Nephron progenitor cell (in vitro differentiated cells): ENCODE measurements around the gene NAT14.

Experiments used
- DNase-seq: peaks from one replicate; pipeline ENCODE4 v3.0.0; 2021
- H3K27ac Mint-ChIP-seq: 2 replicates; pipeline ENCODE4 v1.8.0; 2021; ENCODE audit warnings: mild to moderate bottlenecking, moderate library complexity, mixed read lengths
- H3K27me3 Mint-ChIP-seq: 2 replicates; pipeline ENCODE4 v1.8.0; 2021; ENCODE audit warnings: mild to moderate bottlenecking, low read depth, mixed read lengths; ENCODE audit not compliant: poor library complexity
- H3K36me3 Mint-ChIP-seq: 2 replicates; pipeline ENCODE4 v1.8.0; 2021; ENCODE audit warnings: low read depth, mixed read lengths
- H3K4me1 Mint-ChIP-seq: 2 replicates; pipeline ENCODE4 v1.8.0; 2021; ENCODE audit warnings: mixed read lengths
- H3K4me3 Mint-ChIP-seq: 2 replicates; pipeline ENCODE4 v1.8.0; 2021; ENCODE audit warnings: mild to moderate bottlenecking, moderate library complexity, mixed read lengths
- H3K9me3 Mint-ChIP-seq: 2 replicates; pipeline ENCODE4 v1.8.0; 2021; ENCODE audit warnings: mild to moderate bottlenecking, moderate library complexity, mixed read lengths
- TF ChIP-seq, protein P1 (sequence below): fragments of 200-600 bp; sonication (generic); IDR thresholded peaks from 2 replicates; pipeline ENCODE4 v1.5.0; 2021; ENCODE audit warnings: antibody characterized with exemption

NAT14 gene

DNA sequence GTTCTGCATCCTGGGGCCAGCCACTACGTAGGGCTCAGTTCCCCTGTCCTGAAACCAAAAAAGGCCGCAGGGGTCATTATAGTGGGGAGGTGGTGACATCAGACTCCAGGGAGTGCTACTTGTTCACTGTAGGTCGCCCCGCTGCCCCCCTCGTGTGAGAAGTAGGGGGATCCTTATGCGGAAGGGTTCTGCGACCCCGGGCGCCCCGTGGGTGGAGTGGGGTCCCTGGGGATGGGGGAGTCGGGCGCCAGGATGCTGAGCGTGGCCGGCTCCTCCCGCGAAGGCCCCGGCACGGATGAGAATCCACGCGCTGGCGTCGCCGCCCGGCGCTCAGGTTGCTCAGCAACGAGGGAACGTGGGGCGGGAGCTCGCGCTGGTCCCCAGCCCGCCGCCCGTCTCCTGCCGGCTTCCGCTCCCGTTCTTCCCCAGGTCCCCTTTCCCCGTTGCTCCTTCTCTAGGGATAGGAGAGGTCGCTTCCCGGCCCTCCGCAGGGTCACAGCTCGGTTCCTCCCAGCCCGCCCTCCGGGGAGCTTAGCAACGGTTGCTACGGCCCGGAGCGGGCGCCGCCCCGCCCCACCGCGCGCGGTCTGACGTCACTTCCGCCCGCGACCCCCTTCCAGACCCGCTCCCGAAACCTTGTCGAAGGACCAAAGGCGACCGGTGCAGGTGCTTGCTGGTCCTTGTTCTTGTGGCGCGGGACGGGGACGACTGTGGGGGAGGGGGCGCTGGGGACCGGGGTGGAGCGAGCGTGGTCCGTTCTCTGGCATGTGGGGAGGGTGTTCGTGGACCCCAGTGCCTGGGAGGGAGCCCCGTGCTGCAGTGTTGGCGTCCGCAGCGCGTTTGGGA, at the start of gene NAT14:
TSS of gene NAT14 (plus strand) at position 596 of the 846 bp plus-strand sequence. CDS start 521 bp downstream, outside the sequence.
- peak within 1 kb of the TSS; percentile 6 for H3K27ac Mint-ChIP-seq
- TF ChIP-seq, protein P1, sequence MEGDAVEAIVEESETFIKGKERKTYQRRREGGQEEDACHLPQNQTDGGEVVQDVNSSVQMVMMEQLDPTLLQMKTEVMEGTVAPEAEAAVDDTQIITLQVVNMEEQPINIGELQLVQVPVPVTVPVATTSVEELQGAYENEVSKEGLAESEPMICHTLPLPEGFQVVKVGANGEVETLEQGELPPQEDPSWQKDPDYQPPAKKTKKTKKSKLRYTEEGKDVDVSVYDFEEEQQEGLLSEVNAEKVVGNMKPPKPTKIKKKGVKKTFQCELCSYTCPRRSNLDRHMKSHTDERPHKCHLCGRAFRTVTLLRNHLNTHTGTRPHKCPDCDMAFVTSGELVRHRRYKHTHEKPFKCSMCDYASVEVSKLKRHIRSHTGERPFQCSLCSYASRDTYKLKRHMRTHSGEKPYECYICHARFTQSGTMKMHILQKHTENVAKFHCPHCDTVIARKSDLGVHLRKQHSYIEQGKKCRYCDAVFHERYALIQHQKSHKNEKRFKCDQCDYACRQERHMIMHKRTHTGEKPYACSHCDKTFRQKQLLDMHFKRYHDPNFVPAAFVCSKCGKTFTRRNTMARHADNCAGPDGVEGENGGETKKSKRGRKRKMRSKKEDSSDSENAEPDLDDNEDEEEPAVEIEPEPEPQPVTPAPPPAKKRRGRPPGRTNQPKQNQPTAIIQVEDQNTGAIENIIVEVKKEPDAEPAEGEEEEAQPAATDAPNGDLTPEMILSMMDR: no peak
- peak within 1 kb of the TSS; percentile 91 for H3K4me3 Mint-ChIP-seq
- no peaks in the 10 kb centered on the region for H3K9me3 Mint-ChIP-seq
- DNase-seq: peak; percentile 94
- peaks cover 2% of the 10 kb centered on the region for H3K36me3 Mint-ChIP-seq
- peaks cover 3% of the 10 kb centered on the region for H3K27me3 Mint-ChIP-seq
- peaks cover 37% of the 10 kb centered on the region for H3K4me1 Mint-ChIP-seq

- H3K27me3 Mint-ChIP-seq: no peaks in the 10 kb centered on the region
- H3K4me1 Mint-ChIP-seq: peaks cover 16% of the 10 kb centered on the region
- H3K4me3 Mint-ChIP-seq: no peak overlapping the region
- no peak for DNase-seq
- TF ChIP-seq, protein P1: no peak
- H3K9me3 Mint-ChIP-seq: peaks cover 10% of the 10 kb centered on the region
- H3K27ac Mint-ChIP-seq: no peak overlapping the region
- H3K36me3 Mint-ChIP-seq: no peaks in the 10 kb centered on the region
Observed at GRCh38 chr19:55436847-55437246, 48.1 kb upstream of the NAT14 start.

GRCh38 chr19:55437410-55437809, 47.6 kb upstream of the NAT14 start:
- Mint-ChIP-seq H3K4me1 (peaks cover 16% of the 10 kb centered on the region), H3K27ac (no peak overlapping the region), H3K4me3 (no peak overlapping the region), H3K27me3 (no peaks in the 10 kb centered on the region), H3K36me3 (no peaks in the 10 kb centered on the region), H3K9me3 (peaks cover 10% of the 10 kb centered on the region)
- DNase-seq: peak; percentile 93
- TF ChIP-seq, protein P1: no peak

GRCh38 chr19:55439052-55439451, 45.9 kb upstream of the NAT14 start:
- H3K4me3 Mint-ChIP-seq: no peak overlapping the region
- no peak overlapping the region for H3K27ac Mint-ChIP-seq
- peaks cover 10% of the 10 kb centered on the region for H3K9me3 Mint-ChIP-seq
- no peaks in the 10 kb centered on the region for H3K36me3 Mint-ChIP-seq
- no peak for DNase-seq
- H3K4me1 Mint-ChIP-seq: peaks cover 27% of the 10 kb centered on the region
- H3K27me3 Mint-ChIP-seq: no peaks in the 10 kb centered on the region
- TF ChIP-seq, protein P1: no peak

DNA sequence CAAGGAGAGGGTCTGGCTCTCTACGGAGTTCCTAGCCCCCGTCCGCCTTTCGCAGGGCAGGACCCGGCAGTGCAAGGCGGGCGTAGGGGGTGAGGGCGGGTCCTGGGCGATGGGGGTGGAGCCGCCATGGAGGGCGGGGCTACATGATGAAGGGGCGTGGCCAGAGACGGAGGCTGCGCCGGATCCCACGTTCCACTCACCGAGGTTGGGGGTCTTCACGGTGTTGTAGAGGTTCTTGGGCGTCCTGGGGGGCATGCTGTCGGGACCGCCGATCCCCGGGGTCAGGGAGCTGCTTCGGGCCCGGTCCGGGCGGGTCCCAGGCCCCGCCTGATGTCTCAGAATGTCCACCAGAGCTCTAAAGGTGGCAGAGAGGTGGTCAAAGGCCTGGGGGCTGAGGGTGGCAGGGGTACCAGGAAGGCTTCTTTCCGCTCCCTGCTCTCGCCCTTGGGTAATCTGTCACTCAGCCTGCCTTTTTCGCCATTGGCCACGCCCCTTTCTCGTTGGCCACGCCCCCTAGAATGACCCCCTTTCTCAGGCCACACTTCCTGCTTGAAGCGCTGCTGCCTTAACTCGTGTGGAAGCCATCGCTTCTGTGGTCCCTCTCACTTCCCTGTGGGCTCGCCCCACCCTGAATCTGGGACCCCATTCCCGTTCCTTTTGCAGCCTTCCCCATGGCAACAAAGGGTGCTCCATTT, 44.4 kb upstream of the NAT14 start:
- peak; percentile 75 for DNase-seq
- Mint-ChIP-seq H3K4me3 (peak overlapping the region; percentile 32), H3K27me3 (no peaks in the 10 kb centered on the region), H3K9me3 (peaks cover 10% of the 10 kb centered on the region), H3K27ac (no peak overlapping the region), H3K4me1 (peaks cover 27% of the 10 kb centered on the region), H3K36me3 (no peaks in the 10 kb centered on the region)
- TF ChIP-seq, protein P1: no peak
